WTC11 (cell line): ENCODE results near the gene APOL1. TPM values are rescaled to one million over a fixed set of nuclear protein-coding genes. Genes with fewer than 3 reads are reported as not detected.

Source experiments
- ATAC-seq: fragments of 200-7000 bp; cut with Tn5 transposase; 2 replicates; pipeline ENCODE4 v1.10.0; 2021; ENCODE audit warnings: mild to moderate bottlenecking, moderate library complexity
- CTCF ChIA-PET: fragments of 300-600 bp; sonication (Branson Sonifier 250); formaldehyde crosslinking; loops from one replicate; lab custom pipeline; 2021; ENCODE audit warnings: antibody characterized with exemption; lab: Charles Lee
- POLR2A ChIA-PET: fragments of 350-600 bp; sonication (Branson Sonifier 250); formaldehyde crosslinking; loops from one replicate; lab custom pipeline; 2021; ENCODE audit warnings: antibody characterized with exemption; lab: Charles Lee
- DNase-seq: peaks from one replicate; pipeline ENCODE4 v3.0.0; 2021; ENCODE audit warnings: low spot score
- H3K27ac Mint-ChIP-seq: 2 replicates; pipeline ENCODE4 v1.8.0; 2021; ENCODE audit warnings: mixed read lengths
- H3K27me3 Mint-ChIP-seq: 2 replicates; pipeline ENCODE4 v1.8.0; 2021; ENCODE audit warnings: low read depth, mild to moderate bottlenecking, moderate library complexity, mixed read lengths
- H3K36me3 Mint-ChIP-seq: 2 replicates; pipeline ENCODE4 v1.8.0; 2021; ENCODE audit warnings: mixed read lengths
- H3K4me1 Mint-ChIP-seq: 2 replicates; pipeline ENCODE4 v1.8.0; 2022; ENCODE audit warnings: mixed read lengths
- H3K4me3 Mint-ChIP-seq: 2 replicates; pipeline ENCODE4 v1.8.0; 2021; ENCODE audit warnings: mild to moderate bottlenecking, moderate library complexity, mixed read lengths
- H3K9me3 Mint-ChIP-seq: 2 replicates; pipeline ENCODE4 v1.8.0; 2021; ENCODE audit warnings: mixed read lengths
- CTCF ChIP-seq: fragments of 200-600 bp; IDR thresholded peaks from 2 replicates; pipeline ENCODE4 v1.8.0; 2022; ENCODE audit warnings: antibody characterized with exemption
- E2F4 ChIP-seq: sonication (generic); formaldehyde crosslinking; IDR thresholded peaks from 2 replicates; pipeline ENCODE4 v1.8.1; 2022; ENCODE audit warnings: low read depth, mild to moderate bottlenecking, moderate library complexity, missing genetic modification reagents, borderline replicate concordance
- ELF4 ChIP-seq: sonication (generic); formaldehyde crosslinking; IDR thresholded peaks from 2 replicates; pipeline ENCODE4 v1.8.1; 2022; ENCODE audit warnings: low read depth, mild to moderate bottlenecking, moderate library complexity, missing genetic modification reagents
- ETV6 ChIP-seq: sonication (generic); formaldehyde crosslinking; IDR thresholded peaks from 2 replicates; pipeline ENCODE4 v1.8.1; 2022; ENCODE audit warnings: mild to moderate bottlenecking, missing genetic modification reagents
- NFE2L1 ChIP-seq: sonication (generic); formaldehyde crosslinking; IDR thresholded peaks from 2 replicates; pipeline ENCODE4 v1.8.1; 2023; ENCODE audit warnings: missing genetic modification reagents
- NR1H2 ChIP-seq: sonication (generic); formaldehyde crosslinking; IDR thresholded peaks from 2 replicates; pipeline ENCODE4 v1.9.0; 2021; ENCODE audit warnings: mild to moderate bottlenecking, moderate library complexity, missing genetic modification reagents
- TP53 ChIP-seq: sonication (generic); formaldehyde crosslinking; IDR thresholded peaks from 2 replicates; pipeline ENCODE4 v1.8.1; 2023; ENCODE audit warnings: mild to moderate bottlenecking, missing genetic modification reagents
- ZNF281 ChIP-seq: sonication (generic); formaldehyde crosslinking; IDR thresholded peaks from 2 replicates; pipeline ENCODE4 v1.8.0; 2023; ENCODE audit warnings: mild to moderate bottlenecking, missing genetic modification reagents
- total RNA-seq: library from RNA; stranded (reverse); gene quantifications from 3 replicates; pipeline ENCODE4 v1.2.3, GENCODE V29; 2021
- TF ChIP-seq, protein P1 (sequence below): fragments of 250-450 bp; sonication (Bioruptor Pico); conservative IDR thresholded peaks from 2 replicates; pipeline ENCODE4 v1.9.0; 2021; ENCODE audit warnings: mild to moderate bottlenecking
- TF ChIP-seq, protein P2 (sequence below): fragments of 250-450 bp; sonication (Bioruptor Pico); IDR thresholded peaks from 2 replicates; pipeline ENCODE4 v1.8.0; 2021; ENCODE audit warnings: mild to moderate bottlenecking

APOL1 gene
- total RNA-seq, 1 experiment from 2014 or later, result 0.35 TPM

DNA sequence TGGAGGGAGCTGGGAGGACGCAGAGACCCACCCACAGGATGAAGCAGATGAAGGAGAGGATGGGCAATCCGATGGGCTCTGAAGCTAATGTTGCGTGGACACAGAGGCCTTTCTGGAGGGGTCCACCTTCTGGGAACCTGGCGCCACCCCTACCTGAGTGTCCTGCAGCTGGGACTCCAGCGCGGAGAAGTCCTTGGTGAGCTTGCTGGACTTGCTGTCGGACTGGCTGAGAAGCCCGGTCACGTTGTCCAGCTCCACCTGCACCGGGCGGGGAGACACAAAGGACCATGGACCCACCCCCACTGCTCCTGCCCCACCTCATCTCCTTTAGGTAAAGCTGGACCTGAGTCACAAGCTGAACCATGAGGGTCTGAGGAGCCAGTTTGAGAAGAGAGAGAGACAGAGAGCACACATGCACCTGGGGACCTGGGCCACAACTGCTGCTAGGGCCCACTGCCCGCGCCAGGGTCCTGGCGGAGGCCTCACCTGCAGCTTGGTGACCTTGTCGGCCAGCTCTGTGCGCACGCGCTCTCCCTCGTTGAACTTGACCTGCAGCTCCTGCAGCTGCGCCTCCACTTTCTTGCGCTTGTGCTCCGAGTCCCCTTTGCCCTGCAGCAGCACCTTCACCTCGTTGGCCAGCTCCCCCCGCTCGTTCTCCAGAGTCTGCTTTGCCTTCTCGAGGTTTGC lies 40.8 kb downstream of the APOL1 start:
- ATAC-seq, result no peak

More for the DNA sequence above, 40.8 kb downstream of the APOL1 start:
- CTCF ChIA-PET, result interaction anchor here (1.2 to 1.6 kb wide), 3 partner anchors 16 to 193 kb away, joined by 3 to 5 read pairs (median 5); no protein-coding TSS in a partner anchor
- DNase-seq, result no peak
- Mint-ChIP-seq H3K27me3 (no peaks in the 10 kb centered on the region), H3K4me1 (no peaks in the 10 kb centered on the region), H3K36me3 (peaks cover 91% of the 10 kb centered on the region), H3K4me3 (no peak overlapping the region), H3K9me3 (peaks cover 11% of the 10 kb centered on the region), H3K27ac (no peak overlapping the region)
- TF ChIP-seq CTCF, result no peak
- TF ChIP-seq ELF4, result no peak
- TF ChIP-seq, protein P1, sequence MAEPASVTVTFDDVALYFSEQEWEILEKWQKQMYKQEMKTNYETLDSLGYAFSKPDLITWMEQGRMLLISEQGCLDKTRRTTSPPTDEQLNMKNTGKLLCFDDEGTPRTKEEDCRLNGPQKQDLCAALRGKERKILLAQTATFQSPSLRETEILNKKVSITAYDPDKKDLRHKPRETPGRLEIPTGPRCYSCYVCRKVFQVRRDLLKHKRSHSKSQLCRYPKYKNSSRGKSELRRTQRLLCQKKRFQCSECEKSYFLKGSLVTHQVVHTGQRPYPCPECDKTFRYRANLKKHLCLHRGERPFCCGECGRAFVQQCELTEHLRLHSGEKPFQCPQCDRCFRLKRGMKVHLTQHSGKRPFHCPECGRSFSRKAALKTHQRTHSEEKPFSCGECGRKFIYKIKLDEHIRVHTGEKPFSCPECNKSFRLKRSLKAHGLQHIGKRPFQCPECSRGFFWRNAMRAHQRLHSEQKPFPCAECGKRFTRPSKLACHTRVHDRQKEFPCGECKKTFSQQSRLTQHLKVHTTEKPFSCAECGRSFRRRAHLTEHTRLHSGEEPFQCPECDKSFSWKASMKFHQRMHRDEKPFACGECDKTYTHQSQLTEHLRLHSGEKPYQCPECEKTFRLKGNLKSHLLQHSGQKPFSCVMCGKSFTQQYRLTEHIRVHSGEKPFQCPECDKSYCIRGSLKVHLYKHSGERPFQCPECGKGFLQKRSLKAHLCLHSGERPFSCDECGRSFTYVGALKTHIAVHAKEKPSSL (CRISPR knock-in tag), result no peak
- TF ChIP-seq, protein P2, sequence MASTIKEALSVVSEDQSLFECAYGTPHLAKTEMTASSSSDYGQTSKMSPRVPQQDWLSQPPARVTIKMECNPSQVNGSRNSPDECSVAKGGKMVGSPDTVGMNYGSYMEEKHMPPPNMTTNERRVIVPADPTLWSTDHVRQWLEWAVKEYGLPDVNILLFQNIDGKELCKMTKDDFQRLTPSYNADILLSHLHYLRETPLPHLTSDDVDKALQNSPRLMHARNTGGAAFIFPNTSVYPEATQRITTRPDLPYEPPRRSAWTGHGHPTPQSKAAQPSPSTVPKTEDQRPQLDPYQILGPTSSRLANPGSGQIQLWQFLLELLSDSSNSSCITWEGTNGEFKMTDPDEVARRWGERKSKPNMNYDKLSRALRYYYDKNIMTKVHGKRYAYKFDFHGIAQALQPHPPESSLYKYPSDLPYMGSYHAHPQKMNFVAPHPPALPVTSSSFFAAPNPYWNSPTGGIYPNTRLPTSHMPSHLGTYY (CRISPR knock-in tag), result no peak
- TF ChIP-seq NFE2L1, result no peak
- no peak for TF ChIP-seq E2F4
- no peak for TF ChIP-seq TP53 (CRISPR knock-in tag)
- TF ChIP-seq ZNF281 (CRISPR knock-in tag), result no peak
- TF ChIP-seq NR1H2 (CRISPR knock-in tag), result no peak
- TF ChIP-seq ETV6, result no peak
- POLR2A ChIA-PET, result no interaction called here
